AG04450 (cell line): ENCODE data around the gene BTBD18. TPM values are rescaled to one million over a fixed set of nuclear protein-coding genes. Genes with fewer than 3 reads are reported as not detected.

ENCODE experiments used
- CTCF ChIA-PET: fragments of 300-600, 350-600 bp; formaldehyde crosslinking; extraction: SDS; loops from one replicate; lab custom pipeline; 2022; ENCODE audit warnings: antibody characterized with exemption, inconsistent platforms; lab: Charles Lee
- POLR2A ChIA-PET: fragments of 350-600 bp; formaldehyde crosslinking; extraction: SDS; loops from one replicate; lab custom pipeline; 2021; ENCODE audit warnings: antibody characterized with exemption, inconsistent platforms; lab: Yijun Ruan, JAX
- DNase-seq: peaks from one replicate; pipeline ENCODE4 v3.0.0-alpha.2; 2011; ENCODE audit warnings: low read depth, low spot score
- H3K27ac ChIP-seq: one replicate; pipeline ENCODE4 v1.5.1; 2012; ENCODE audit warnings: low read depth, low read length, control low read depth
- H3K27me3 ChIP-seq: one replicate; pipeline ENCODE4 v1.6.0; 2012; ENCODE audit warnings: low read length; ENCODE audit not compliant: control insufficient read depth, insufficient read depth
- H3K4me3 ChIP-seq: 2 replicates; pipeline ENCODE4 v1.5.1; 2011; ENCODE audit warnings: mild to moderate bottlenecking, low read depth, low read length, control low read depth
- H3K9me3 ChIP-seq: 2 replicates; pipeline ENCODE4 v1.5.1; 2012; ENCODE audit warnings: low read length; ENCODE audit not compliant: control insufficient read depth, insufficient read depth
- CTCF ChIP-seq: IDR thresholded peaks from 2 replicates; pipeline ENCODE4 v1.5.1; 2011; ENCODE audit warnings: low read depth, low read length, control low read depth, inconsistent platforms
- polyA plus RNA-seq: library from polyadenylated mRNA; depleted of rRNA; stranded (reverse); fragments of >200 nt; gene quantifications from 2 replicates; pipeline ENCODE4 v1.2.3, GENCODE V29; 2011

Gene BTBD18
- polyA plus RNA-seq, 1 experiment: not detected

- POLR2A ChIA-PET: interaction anchor here (0.6 to 2.6 kb wide), 5 partner anchors 11 to 86 kb away, joined by 3 to 12 read pairs (median 6); partner anchors contain the start of gene SELENOH
- Histone ChIP-seq H3K27ac (no peak overlapping the region), H3K27me3 (no peaks in the 10 kb centered on the region), H3K9me3 (no peaks in the 10 kb centered on the region), H3K4me3 (peak overlapping the region; percentile 89)
- no peak for TF ChIP-seq CTCF
- CTCF ChIA-PET: interaction anchor here (0.5 to 9.9 kb wide), 9 partner anchors 10 to 521 kb away, joined by 3 to 157 read pairs (median 6); partner anchors contain the start of gene BTBD18
- no peak for DNase-seq
Observed at GRCh38 chr11:57764566-57764965, 12.9 kb upstream of the BTBD18 start.

- Histone ChIP-seq H3K27ac (no peak overlapping the region), H3K9me3 (no peaks in the 10 kb centered on the region), H3K4me3 (peak overlapping the region; percentile 89), H3K27me3 (no peaks in the 10 kb centered on the region)
- ChIA-PET CTCF (interaction anchor here (0.6 to 9.9 kb wide), 9 partner anchors 9 to 522 kb away, joined by 3 to 157 read pairs (median 6); partner anchors contain the start of gene BTBD18), POLR2A (interaction anchor here (0.9 to 2.6 kb wide), 4 partner anchors 12 to 85 kb away, joined by 5 to 12 read pairs (median 7); partner anchors contain the start of gene SELENOH)
- no peak for TF ChIP-seq CTCF
- DNase-seq: no peak
Observed at GRCh38 chr11:57764021-57764420, 12.4 kb upstream of the BTBD18 start.

- Histone ChIP-seq H3K27ac (no peak overlapping the region), H3K27me3 (no peaks in the 10 kb centered on the region), H3K9me3 (no peaks in the 10 kb centered on the region), H3K4me3 (peak overlapping the region; percentile 89)
- TF ChIP-seq CTCF: peak; percentile 59
- ChIA-PET CTCF (interaction anchor here (0.8 to 9.9 kb wide), 7 partner anchors 8 to 39 kb away, joined by 5 to 157 read pairs (median 7); partner anchors contain the start of gene BTBD18), POLR2A (interaction anchor here (1.2 to 2.6 kb wide), 3 partner anchors 12 to 22 kb away, joined by 5 to 12 read pairs (median 6); partner anchors contain the start of gene SELENOH)
- DNase-seq: no peak
Observed at GRCh38 chr11:57763568-57763967, 11.9 kb upstream of the BTBD18 start.

- ChIA-PET POLR2A (interaction anchor here (0.6 to 2.7 kb wide), 4 partner anchors 11 to 21 kb away, joined by 5 to 15 read pairs (median 8); partner anchors contain the start of gene SELENOH), CTCF (interaction anchor here (0.6 to 9.9 kb wide), 7 partner anchors 8 to 762 kb away, joined by 3 to 157 read pairs (median 10); partner anchors contain the start of gene BTBD18)
- no peak for DNase-seq
Observed at GRCh38 chr11:57762235-57762861, 10.7 kb upstream of the BTBD18 start.

More at GRCh38 chr11:57762235-57762861, 10.7 kb upstream of the BTBD18 start:
- no peak for TF ChIP-seq CTCF
- Histone ChIP-seq H3K4me3 (peak overlapping the region; percentile 89), H3K27ac (no peak overlapping the region), H3K27me3 (no peaks in the 10 kb centered on the region), H3K9me3 (no peaks in the 10 kb centered on the region)
